CD4-positive, alpha-beta T cell (primary cell): ENCODE data around the gene FYCO1. TPM values are rescaled to one million over a fixed set of nuclear protein-coding genes. Genes with fewer than 3 reads are reported as not detected.

Experiments used
- ATAC-seq: fragments of 200-7000 bp; cut with Tn5 transposase; one replicate; pipeline ENCODE4 v1.10.0; 2022; ENCODE audit warnings: mild to moderate bottlenecking; ENCODE audit not compliant: poor library complexity
- CTCF ChIA-PET: fragments of 350-600 bp; sonication (Branson Sonifier 250); formaldehyde crosslinking; loops from one replicate; lab custom pipeline; 2021; ENCODE audit warnings: antibody characterized with exemption, inconsistent platforms; lab: Charles Lee
- POLR2A ChIA-PET: fragments of 350-600 bp; sonication (Branson Sonifier 250); formaldehyde crosslinking; loops from one replicate; lab custom pipeline; 2021; ENCODE audit warnings: antibody characterized with exemption, inconsistent platforms; lab: Charles Lee
- DNase-seq, 14 experiments: peaks; one replicate each; pipeline ENCODE4 v3.0.0-alpha.2; 2013 to 2020; ENCODE audit warnings: mixed read lengths in 2 of 14
- H3K27ac ChIP-seq, 2 donors: one replicate each; pipeline versions ENCODE4 v1.5.1 to v1.7.0; 2013; ENCODE audit warnings: low read length in 2 of 2, low read depth in 1 of 2, mild to moderate bottlenecking in 1 of 2
- H3K27me3 ChIP-seq, 2 experiments: 1 replicate in 1 of 2; 2 replicates in 1 of 2; pipeline versions ENCODE4 v1.6.1 to v1.7.0; 2013; ENCODE audit warnings: low read length in 2 of 2, control low read depth in 1 of 2, mild to moderate bottlenecking in 1 of 2, moderate library complexity in 1 of 2; ENCODE audit not compliant: insufficient read depth in 2 of 2, control insufficient read depth in 1 of 2
- H3K36me3 ChIP-seq: one replicate; pipeline ENCODE4 v1.6.1; 2013; ENCODE audit warnings: low read length, control low read depth; ENCODE audit not compliant: insufficient read depth
- H3K4me1 ChIP-seq: one replicate; pipeline ENCODE4 v1.6.1; 2013; ENCODE audit warnings: low read length, control low read depth; ENCODE audit not compliant: insufficient read depth
- H3K4me3 ChIP-seq: one replicate; pipeline ENCODE4 v1.5.1; 2013; ENCODE audit warnings: mild to moderate bottlenecking, low read length, moderate library complexity
- H3K9me3 ChIP-seq, 2 experiments: 1 replicate in 1 of 2; 2 replicates in 1 of 2; pipeline versions ENCODE4 v1.6.1 to v1.7.0; 2013; ENCODE audit warnings: low read length in 2 of 2, mild to moderate bottlenecking in 2 of 2, control low read depth in 1 of 2, moderate library complexity in 1 of 2; ENCODE audit not compliant: control insufficient read depth in 1 of 2, insufficient read depth in 1 of 2
- H3K27ac Mint-ChIP-seq: one replicate; pipeline ENCODE4 v1.8.0; 2020; ENCODE audit warnings: mixed read lengths
- H3K27me3 Mint-ChIP-seq: one replicate; pipeline ENCODE4 v1.8.0; 2021; ENCODE audit warnings: mixed read lengths
- H3K36me3 Mint-ChIP-seq: one replicate; pipeline ENCODE4 v1.8.0; 2021; ENCODE audit warnings: low read depth, mixed read lengths
- H3K4me1 Mint-ChIP-seq: one replicate; pipeline ENCODE4 v1.8.0; 2021; ENCODE audit warnings: low read depth, mixed read lengths
- H3K4me3 Mint-ChIP-seq: one replicate; pipeline ENCODE4 v1.8.0; 2020; ENCODE audit warnings: mild to moderate bottlenecking, mixed read lengths
- H3K9me3 Mint-ChIP-seq: one replicate; pipeline ENCODE4 v1.8.0; 2020; ENCODE audit warnings: mixed read lengths
- intact Hi-C, 2 experiments: fragments of 100-400 bp; cut with DNase I in 1 of 2; cut with micrococcal nuclease in 1 of 2; formaldehyde crosslinking; loops; one replicate each; pipeline versions ENCODE4 v1.15.1 to v1.9.0; 2023 to 2025; cut with DNase I, micrococcal nuclease
- total RNA-seq, 174 experiments: library from RNA in 2 of 174; stranded (reverse) in 2 of 174; gene quantifications; one replicate each; pipeline ENCODE4 v1.2.3 and lab custom pipeline; 2021 to 2026
- TF ChIP-seq, protein P1 (sequence below): fragments of 200-600 bp; IDR thresholded peaks from one replicate; pipeline ENCODE4 v1.8.0; 2022; ENCODE audit warnings: antibody characterized with exemption, mild to moderate bottlenecking

FYCO1 gene
- total RNA-seq, 2 experiments from 2014 or later = 17.4 to 20.1 TPM

DNA sequence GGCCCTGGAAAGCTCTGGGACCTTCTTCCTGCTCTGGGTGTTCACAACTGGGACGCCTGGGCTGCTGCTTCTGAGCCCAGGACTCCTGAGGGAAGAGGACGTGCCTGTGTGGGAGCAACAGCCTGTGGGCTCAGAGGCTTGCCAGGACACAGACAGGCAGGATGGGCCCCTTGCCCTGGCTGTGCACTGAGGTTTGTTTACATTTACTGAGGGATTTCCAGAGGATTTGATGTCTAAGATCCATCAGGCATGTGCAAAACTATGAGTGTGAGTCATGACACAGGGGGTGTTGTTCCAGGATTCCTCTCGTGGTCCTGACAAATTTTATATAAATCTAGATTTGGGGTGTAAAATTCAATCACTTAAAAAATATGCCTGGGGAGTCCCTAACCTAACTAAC is 98.7 kb downstream of the FYCO1 start:
- Histone ChIP-seq H3K4me3 (no peak overlapping the region), H3K27me3 (no peaks in the 10 kb centered on the region), H3K9me3 (no peaks in the 10 kb centered on the region), H3K27ac (no peak overlapping the region), H3K36me3 (no peaks in the 10 kb centered on the region), H3K4me1 (peaks cover 17% of the 10 kb centered on the region)
- Mint-ChIP-seq H3K4me1 (peaks cover 36% of the 10 kb centered on the region), H3K36me3 (no peaks in the 10 kb centered on the region), H3K4me3 (no peak overlapping the region), H3K27ac (no peak overlapping the region), H3K9me3 (no peaks in the 10 kb centered on the region), H3K27me3 (peaks cover under 1% of the 10 kb centered on the region)
- POLR2A ChIA-PET = no interaction called here
- intact Hi-C loops = no loop called here
- CTCF ChIA-PET = no interaction called here
- DNase-seq = no peak
- no peak for ATAC-seq
- TF ChIP-seq, protein P1, sequence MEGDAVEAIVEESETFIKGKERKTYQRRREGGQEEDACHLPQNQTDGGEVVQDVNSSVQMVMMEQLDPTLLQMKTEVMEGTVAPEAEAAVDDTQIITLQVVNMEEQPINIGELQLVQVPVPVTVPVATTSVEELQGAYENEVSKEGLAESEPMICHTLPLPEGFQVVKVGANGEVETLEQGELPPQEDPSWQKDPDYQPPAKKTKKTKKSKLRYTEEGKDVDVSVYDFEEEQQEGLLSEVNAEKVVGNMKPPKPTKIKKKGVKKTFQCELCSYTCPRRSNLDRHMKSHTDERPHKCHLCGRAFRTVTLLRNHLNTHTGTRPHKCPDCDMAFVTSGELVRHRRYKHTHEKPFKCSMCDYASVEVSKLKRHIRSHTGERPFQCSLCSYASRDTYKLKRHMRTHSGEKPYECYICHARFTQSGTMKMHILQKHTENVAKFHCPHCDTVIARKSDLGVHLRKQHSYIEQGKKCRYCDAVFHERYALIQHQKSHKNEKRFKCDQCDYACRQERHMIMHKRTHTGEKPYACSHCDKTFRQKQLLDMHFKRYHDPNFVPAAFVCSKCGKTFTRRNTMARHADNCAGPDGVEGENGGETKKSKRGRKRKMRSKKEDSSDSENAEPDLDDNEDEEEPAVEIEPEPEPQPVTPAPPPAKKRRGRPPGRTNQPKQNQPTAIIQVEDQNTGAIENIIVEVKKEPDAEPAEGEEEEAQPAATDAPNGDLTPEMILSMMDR = no peak

DNA sequence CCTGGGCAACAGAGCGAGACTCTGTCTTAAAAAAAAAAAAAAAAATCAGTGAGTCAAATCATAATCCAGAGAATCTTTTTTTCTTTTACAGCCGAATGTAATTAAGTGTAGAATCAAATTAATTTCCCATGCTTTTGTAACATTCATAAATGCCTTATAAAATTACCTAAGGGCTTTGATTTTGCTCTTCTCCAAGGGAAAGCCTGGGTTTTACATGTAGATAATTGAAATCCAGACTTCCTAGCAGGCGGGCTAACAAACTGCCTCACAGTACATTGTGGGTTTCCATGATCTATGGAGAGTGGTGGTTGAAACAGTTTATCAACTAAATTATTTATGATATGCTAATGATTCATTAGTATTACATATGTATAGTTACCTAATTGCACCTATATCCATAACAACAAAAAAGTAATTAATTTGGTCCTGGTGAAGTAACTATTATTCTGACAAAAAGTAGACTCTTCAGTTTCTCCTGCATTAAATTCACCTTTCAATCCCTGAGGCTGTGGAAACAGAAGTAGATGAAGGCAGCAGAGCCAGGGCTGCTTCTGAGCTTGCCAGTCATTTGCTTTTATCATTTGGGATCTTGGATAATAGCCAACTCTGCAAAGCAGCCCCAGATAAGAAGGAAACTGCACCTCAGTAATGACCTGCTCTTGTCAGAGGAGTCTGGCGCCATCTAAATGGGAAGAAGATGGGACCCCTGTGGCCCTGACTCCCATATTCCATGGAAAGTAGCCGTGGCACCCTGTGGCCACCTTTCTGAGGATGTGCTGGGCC is 99.7 kb downstream of the FYCO1 start:
- no peaks in the 10 kb centered on the region for H3K36me3 ChIP-seq
- Mint-ChIP-seq H3K9me3 (no peaks in the 10 kb centered on the region), H3K36me3 (no peaks in the 10 kb centered on the region), H3K27me3 (peaks cover 4% of the 10 kb centered on the region), H3K4me3 (no peak overlapping the region), H3K4me1 (peaks cover 46% of the 10 kb centered on the region), H3K27ac (no peak overlapping the region)
- H3K27ac ChIP-seq = no peak overlapping the region
- H3K4me1 ChIP-seq = peaks cover 17% of the 10 kb centered on the region
- intact Hi-C loops = no loop called here
- TF ChIP-seq, protein P1 = no peak
- DNase-seq (no peak), ATAC-seq (no peak)
- H3K27me3 ChIP-seq = no peaks in the 10 kb centered on the region
- H3K9me3 ChIP-seq = no peaks in the 10 kb centered on the region
- POLR2A ChIA-PET = no interaction called here
- CTCF ChIA-PET = no interaction called here
- no peak overlapping the region for H3K4me3 ChIP-seq

DNA sequence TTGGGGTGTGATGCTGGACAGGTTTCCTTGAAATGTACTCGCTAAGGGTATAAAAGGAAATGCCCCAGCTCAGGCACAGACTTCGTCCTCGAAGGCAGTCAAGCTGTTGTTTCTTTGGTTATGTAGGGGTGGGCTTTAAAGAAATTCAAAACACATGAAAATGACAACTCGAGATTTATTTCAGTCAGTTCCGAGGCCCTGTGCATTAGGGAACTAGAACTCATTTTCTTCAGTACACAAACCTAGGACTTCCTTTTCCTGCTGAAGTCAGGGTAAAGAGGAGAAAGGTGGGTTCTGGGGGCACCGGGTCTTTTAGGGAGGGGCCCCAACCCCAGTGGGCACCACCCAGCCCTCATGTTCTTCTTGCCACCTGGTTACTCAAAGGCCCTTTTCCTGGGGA is 101.6 kb downstream of the FYCO1 start:
- DNase-seq = no peak
- intact Hi-C loops = no loop called here
- H3K4me1 Mint-ChIP-seq = peaks cover 57% of the 10 kb centered on the region
- ChIA-PET POLR2A (no interaction called here), CTCF (no interaction called here)
- no peaks in the 10 kb centered on the region for H3K27me3 ChIP-seq
- peak overlapping the region; percentile 75 for H3K27ac Mint-ChIP-seq
- TF ChIP-seq, protein P1 = no peak
- no peak overlapping the region for H3K27ac ChIP-seq
- no peaks in the 10 kb centered on the region for H3K36me3 Mint-ChIP-seq
- no peak for ATAC-seq
- no peaks in the 10 kb centered on the region for H3K36me3 ChIP-seq
- no peaks in the 10 kb centered on the region for H3K9me3 ChIP-seq
- H3K27me3 Mint-ChIP-seq = peaks cover 4% of the 10 kb centered on the region
- H3K4me3 Mint-ChIP-seq = no peak overlapping the region
- H3K4me1 ChIP-seq = peaks cover 17% of the 10 kb centered on the region
- no peaks in the 10 kb centered on the region for H3K9me3 Mint-ChIP-seq
- no peak overlapping the region for H3K4me3 ChIP-seq
